ENCODE data around the gene SETD1A. TPM values are rescaled to one million over a fixed set of nuclear protein-coding genes. Genes with fewer than 3 reads are reported as not detected.

SETD1A gene
- total RNA-seq, 1 donor from 2014 or later: 7.2 TPM

GRCh38 chr16:30923554-30924075 is 33.9 kb upstream of the SETD1A start, which contains the start of gene FBXL19:
FBXL19 (plus strand) TSS chr16:30923572; CDS start chr16:30925755, 2,183 bp downstream.
- peak within 1 kb of the TSS; percentile 58 for H3K4me3 ChIP-seq (ENCODE audit: low read depth, low read length)
- no peak for TF ChIP-seq CTCF (IDR thresholded peaks at IDR 0.05; ENCODE audit: insufficient read depth, low read length, poor library complexity, severe bottlenecking)
- no peaks in the 10 kb centered on the region for H3K27me3 ChIP-seq (ENCODE audit: control insufficient read depth, insufficient read depth, low read length)
- no peak for DNase-seq (ENCODE audit: low read depth)
- H3K36me3 ChIP-seq (ENCODE audit: control insufficient read depth, insufficient read depth, low read length): no peaks in the 10 kb centered on the region

- no peak for DNase-seq (ENCODE audit: low read depth)
These were observed 33.3 kb upstream of the SETD1A start for GRCh38 chr16:30924076-30924912.

GRCh38 chr16:30924913-30925631 is 32.5 kb upstream of the SETD1A start:
- Histone ChIP-seq H3K36me3 (ENCODE audit: control insufficient read depth, insufficient read depth, low read length) (no peaks in the 10 kb centered on the region), H3K27me3 (ENCODE audit: control insufficient read depth, insufficient read depth, low read length) (no peaks in the 10 kb centered on the region), H3K4me3 (ENCODE audit: low read depth, low read length) (peak overlapping the region; percentile 58)
- TF ChIP-seq CTCF (IDR thresholded peaks at IDR 0.05; ENCODE audit: insufficient read depth, low read length, poor library complexity, severe bottlenecking): no peak
- DNase-seq (ENCODE audit: low read depth): no peak

More at GRCh38 chr16:30924076-30924912, 33.3 kb upstream of the SETD1A start:
- Histone ChIP-seq H3K27me3 (ENCODE audit: control insufficient read depth, insufficient read depth, low read length) (no peaks in the 10 kb centered on the region), H3K36me3 (ENCODE audit: control insufficient read depth, insufficient read depth, low read length) (no peaks in the 10 kb centered on the region), H3K4me3 (ENCODE audit: low read depth, low read length) (peak overlapping the region; percentile 58)
- no peak for TF ChIP-seq CTCF (IDR thresholded peaks at IDR 0.05; ENCODE audit: insufficient read depth, low read length, poor library complexity, severe bottlenecking)

- Histone ChIP-seq H3K36me3 (ENCODE audit: control insufficient read depth, insufficient read depth, low read length) (no peaks in the 10 kb centered on the region), H3K4me3 (ENCODE audit: low read depth, low read length) (no peak overlapping the region), H3K27me3 (ENCODE audit: control insufficient read depth, insufficient read depth, low read length) (no peaks in the 10 kb centered on the region)
- no peak for TF ChIP-seq CTCF (IDR thresholded peaks at IDR 0.05; ENCODE audit: insufficient read depth, low read length, poor library complexity, severe bottlenecking)
- DNase-seq (ENCODE audit: low read depth): no peak
These were observed 31.9 kb upstream of the SETD1A start for GRCh38 chr16:30925632-30925987.

- DNase-seq (ENCODE audit: low read depth): no peak
- no peak for TF ChIP-seq CTCF (IDR thresholded peaks at IDR 0.05; ENCODE audit: insufficient read depth, low read length, poor library complexity, severe bottlenecking)
- Histone ChIP-seq H3K27me3 (ENCODE audit: control insufficient read depth, insufficient read depth, low read length) (no peaks in the 10 kb centered on the region), H3K36me3 (ENCODE audit: control insufficient read depth, insufficient read depth, low read length) (peaks cover 2% of the 10 kb centered on the region), H3K4me3 (ENCODE audit: low read depth, low read length) (no peak overlapping the region)
These were observed 31.4 kb upstream of the SETD1A start for GRCh38 chr16:30925995-30926811.
